M059J (cell line): ENCODE results near the gene ANO3. TPM values are rescaled to one million over a fixed set of nuclear protein-coding genes. Genes with fewer than 3 reads are reported as not detected.
"Not testable (repeated sequence)": the region's sequence is repeated elsewhere in the genome, so short reads cannot be mapped to it uniquely, and the experiment has no call there.

Experiments used
- DNase-seq: peaks from one replicate; pipeline ENCODE4 v3.0.0-alpha.2; 2012; ENCODE audit warnings: low read depth
- total RNA-seq: library from RNA; depleted of rRNA; stranded (reverse); fragments of >200 nt; shearing (Covaris generic); gene quantifications from 2 replicates; pipeline ENCODE4 v1.2.3, GENCODE V29; 2014

The ANO3 gene
- total RNA-seq, 1 experiment from 2014 or later = 0.30 TPM

DNA sequence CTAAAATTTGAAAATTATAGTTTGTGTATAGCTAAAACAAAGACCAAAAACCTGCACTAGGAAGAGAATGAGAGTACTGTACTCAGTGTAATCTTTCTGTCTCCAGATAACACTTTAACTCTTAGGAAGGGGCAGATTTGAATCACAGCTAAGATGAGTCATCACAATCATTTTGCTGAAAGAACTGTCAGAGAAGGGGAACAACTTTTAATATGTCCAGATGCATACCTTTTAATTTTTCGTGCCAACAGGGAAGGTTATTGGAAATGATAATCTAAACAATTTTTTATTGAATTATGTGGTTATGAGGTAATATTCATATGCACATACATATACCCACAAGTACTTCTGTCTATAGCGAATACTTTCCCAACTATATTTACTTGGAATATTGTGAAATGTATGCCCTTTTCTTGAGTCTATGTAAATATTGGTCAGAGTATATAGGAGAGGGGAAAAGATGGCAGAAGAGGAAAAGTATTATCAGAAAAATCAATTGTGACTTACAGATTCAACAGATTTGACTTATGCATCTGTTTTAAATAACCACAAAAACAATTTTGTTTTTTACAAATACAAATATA lies 291.2 kb downstream of the ANO3 start:
- peak; percentile 25 for DNase-seq

DNA sequence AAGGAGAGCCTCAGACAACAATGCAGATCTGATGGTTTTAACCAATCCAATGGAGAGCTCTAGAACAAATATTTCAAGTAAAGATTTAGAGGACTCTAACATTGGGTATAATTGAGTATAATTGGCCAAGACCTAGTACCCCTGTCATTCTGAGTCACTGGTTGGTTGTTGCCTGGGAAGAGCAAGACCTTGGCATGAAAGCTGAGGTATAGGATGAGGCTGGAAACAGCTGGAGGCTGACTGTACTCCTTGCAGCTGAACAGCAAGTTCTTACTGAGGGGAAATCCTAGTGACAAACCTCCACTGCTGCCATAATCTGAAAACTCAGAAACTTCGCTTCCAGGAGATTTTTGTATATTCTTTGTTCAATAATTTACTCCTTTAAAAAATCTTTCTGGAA lies 294.4 kb downstream of the ANO3 start:
- no peak for DNase-seq

DNA sequence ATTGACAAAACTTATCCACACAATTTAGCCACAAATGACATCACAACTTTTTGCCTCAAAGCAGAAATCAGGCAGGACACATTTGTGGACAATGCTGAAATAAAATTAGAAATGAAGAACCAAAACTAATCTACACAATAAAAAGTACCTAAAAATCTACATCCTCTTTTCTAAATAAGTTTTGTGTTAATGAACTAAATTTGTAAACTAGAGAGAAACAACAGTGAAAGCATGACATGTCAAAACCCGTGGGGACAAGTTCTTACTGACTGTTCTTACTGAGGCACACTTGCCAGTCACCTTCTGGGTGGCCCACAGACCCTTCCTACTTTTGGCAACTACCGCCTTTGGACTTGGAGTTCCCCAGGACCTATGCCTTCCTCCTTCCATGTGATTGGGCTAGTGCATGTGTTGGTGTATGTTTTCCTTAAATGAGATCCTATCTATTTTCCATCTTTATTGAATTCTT lies 300.8 kb downstream of the ANO3 start:
- no peak for DNase-seq

DNA sequence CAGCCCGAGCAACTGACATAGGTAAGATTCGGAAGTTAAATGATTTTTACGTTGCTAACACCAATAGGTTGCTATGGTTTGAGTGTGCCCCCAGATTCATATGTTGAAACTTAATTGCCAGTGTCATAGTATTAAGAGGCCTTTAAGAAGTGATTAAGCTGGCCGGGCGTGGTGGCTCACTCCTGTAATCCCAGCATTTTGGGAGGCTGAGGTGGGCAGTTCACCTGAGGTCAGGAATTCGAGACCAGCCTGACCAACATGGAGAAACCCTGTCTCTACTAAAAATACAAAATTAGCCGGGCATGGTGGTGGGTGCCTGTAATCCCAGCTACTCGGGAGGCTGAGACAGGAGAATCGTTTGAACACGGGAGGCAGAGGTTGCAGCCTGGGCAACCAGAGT lies 311.4 kb downstream of the ANO3 start:
- DNase-seq = not testable (repeated sequence)

DNA sequence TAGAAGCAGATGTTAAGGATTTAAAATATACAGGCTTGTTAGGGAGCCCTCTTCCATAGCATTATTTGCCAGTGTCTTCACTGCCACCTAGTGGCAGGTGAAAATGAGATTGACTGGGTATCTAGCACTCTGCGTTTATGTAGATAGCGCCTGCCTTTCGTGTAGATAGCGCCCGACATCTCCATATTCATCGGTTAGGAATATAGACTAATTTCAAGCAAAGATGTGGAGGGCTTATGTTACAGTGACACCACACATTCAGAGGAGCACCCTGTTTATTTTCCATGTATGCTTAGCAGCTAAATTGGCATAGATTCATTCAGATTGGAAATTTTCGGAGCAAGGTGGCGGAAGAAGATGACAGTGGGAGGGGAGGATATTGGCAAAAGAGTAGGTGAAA lies 318.0 kb downstream of the ANO3 start:
- peak; percentile 68 for DNase-seq

DNA sequence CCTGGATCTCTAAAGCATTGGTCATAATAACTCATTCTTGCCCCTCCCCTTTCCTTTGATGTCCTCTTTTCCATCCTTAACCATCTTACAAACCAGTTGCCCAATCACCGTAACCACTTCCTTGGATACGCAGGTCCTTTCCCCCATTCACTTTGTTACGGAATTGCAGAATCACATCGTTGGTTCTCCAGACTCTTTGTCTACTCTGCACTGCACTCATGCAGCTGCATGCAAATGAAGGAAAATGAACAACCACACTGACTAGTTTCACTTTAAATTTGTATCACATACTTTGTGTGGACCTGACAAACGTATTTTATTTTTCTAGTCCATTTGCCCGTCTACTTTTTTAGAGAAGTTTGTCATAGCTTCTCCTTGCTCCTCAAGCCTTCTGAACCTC lies 320.0 kb downstream of the ANO3 start:
- no peak for DNase-seq

DNA sequence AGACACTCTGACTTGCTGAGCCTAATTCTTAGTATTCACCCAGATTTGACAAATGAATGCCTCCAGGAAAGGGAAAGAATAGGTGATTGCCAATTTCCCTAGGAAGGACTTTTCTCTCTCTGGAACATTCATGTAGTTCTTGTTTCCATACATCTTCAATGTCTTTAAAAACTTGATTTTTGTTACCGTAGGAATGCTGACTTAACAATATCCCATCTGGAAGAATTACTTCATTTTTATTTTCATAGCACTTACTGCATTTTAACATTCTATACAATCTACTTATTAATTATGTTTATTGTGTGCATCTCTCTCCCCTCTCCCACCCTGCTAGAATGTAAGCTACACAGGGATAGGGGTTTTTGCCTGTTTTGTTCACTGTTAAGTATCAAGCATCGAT lies 323.4 kb downstream of the ANO3 start:
- DNase-seq = no peak

DNA sequence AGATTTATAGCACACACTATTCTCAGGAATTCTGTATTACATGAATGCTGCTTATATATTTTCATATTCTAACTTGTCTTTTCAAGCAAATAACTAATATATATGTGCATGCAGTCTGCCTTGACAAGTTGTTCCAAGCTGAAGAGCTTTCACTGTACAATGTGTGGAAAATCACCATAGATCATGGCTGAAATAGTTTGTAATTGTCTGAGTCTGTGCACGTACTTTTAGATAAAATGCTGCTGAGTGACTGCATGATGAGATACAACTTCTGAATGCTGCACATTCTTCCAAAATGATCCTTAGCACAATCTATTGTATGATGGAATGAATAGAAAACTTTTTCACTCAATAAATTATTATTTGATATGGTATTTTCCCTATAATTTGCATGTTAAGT lies 331.0 kb downstream of the ANO3 start:
- no peak for DNase-seq

DNA sequence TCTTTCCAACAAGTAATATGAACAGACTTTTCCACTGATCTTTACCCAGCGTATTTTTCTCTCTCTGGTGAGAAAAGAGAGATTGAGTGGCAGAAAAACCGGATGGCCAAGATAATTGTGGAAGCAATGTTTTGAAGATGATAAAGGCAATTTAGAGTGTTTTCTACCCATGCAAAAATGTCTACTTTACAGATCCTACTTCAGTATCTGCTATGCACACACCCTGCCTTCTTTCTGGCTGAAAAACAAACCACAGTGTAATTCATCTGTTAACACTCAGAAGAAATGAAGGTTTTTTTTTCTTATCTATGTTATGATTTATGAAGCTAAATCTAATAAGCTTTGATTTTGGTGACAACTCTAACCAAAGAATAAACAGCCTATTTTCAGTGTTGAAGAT lies 333.1 kb downstream of the ANO3 start:
- no peak for DNase-seq

DNA sequence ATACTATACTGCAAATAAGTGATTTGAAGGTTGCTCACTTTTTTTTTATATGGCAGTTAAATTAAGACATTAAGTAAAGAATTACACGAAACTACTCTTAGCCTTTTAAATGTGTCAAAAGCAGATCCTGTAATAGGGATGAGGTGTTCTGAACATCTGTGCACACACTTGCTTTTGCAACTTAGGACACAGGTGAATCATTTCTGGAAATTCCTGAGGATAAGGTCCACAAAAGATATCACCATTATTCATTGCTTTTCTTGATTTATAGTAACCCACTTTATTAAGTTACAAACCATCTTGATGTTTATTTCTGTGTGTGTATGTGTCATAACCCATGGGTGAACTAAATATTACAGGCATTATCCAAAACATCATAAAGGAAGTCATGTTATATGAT lies 334.0 kb downstream of the ANO3 start:
- no peak for DNase-seq

DNA sequence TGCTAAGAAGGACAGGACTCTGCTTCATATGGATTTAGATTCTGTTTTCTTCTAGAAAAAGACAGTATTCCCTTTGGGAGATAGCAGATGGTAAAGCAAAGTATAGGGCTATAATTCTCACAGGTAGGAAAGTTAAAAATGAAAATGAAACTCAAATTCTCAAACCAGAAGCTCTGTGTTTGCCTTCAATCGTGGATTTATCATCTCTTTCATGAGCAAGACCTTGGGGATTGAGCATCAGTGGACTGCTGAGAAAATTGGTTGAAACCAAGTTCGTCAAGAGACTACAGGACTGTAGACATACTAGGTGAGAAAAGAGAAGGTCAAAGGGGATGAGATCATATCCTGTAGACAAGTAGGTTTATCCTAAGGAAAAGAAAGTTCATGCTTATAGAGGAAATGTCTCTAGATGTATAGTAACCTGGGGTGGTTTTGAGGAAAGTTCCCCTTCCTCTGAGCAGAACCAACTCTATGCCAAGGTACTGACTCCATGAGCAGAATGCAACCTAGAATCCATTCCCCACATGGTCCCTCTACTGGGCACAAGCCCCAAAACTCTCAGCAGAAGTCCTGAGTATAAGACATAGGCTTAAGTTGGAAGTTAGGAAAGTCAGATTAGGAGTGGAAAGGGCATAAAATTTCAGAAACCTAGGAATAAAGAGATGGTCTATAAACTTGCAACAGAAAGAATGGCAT lies 343.5 kb downstream of the ANO3 start:
- DNase-seq = no peak

DNA sequence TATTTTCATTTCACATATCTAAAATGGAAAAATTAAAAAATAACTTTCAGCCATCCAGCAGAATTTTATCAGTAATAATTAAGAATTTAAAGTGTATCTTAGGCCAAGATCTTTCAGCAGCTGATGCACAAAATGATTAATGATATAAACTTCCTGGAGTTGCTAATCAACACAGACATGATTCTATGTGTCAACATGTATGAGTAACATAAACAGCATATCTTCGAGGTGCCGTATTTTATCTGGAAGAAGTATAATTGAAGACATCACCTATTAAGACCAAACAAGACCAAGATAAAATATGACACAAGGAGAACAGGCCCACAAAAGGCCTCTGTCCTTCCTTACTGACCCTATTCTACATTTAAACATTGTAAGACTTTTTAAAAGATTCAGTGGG lies 344.7 kb downstream of the ANO3 start:
- no peak for DNase-seq

DNA sequence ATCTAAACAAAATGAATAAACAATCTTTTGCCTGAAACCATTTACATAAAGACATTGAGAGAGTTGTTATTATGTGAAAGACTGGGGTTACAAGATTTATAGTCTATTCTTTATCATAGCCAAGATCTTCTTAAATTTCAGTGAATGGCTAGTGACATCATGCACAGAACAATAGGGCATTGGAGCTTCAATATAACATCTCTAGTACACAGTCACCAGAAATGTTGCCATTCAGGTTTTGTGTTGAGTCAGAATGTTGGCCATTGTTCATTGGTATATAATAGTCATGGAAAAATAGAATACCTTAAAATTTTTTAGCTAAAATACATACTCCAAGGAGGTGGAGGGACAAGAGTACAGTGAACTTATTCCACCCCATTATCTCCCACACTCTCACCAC lies 345.6 kb downstream of the ANO3 start:
- DNase-seq = no peak

DNA sequence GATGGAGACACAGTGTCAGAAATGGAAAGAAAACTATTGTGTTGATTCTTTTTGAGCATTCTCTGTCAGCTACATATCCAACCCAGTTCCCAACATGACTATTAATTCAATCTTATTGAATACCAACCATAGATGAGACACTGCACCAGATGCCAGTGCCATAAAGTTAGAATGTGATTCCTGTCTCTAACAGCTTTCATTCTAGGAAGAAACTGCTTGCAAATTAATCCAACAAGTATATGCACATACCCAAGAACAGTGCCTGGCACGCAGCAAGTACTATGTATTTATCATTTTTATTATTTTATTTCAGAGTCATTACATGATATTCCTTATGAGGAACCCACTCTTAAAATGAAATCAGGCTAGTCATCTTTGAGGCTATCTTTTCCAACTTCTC lies 355.4 kb downstream of the ANO3 start:
- DNase-seq = no peak

DNA sequence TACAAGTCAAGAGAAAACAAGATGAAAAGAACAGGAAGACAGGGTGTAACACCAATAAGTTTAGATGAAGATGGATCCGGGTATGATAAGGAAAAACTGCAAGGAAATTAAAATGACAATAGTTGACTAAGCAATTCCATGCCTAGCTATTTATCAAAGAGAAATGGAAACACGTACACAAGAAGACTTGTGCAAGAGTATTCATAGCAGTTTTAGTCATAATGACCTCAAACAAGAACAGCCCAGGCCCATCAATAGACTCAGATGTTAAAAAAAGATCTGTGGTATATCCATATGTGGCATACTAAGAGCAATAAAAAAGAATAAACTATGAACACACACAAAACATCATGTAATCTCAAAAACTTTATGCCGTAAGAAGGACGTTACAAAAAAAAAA lies 356.8 kb downstream of the ANO3 start:
- no peak for DNase-seq

DNA sequence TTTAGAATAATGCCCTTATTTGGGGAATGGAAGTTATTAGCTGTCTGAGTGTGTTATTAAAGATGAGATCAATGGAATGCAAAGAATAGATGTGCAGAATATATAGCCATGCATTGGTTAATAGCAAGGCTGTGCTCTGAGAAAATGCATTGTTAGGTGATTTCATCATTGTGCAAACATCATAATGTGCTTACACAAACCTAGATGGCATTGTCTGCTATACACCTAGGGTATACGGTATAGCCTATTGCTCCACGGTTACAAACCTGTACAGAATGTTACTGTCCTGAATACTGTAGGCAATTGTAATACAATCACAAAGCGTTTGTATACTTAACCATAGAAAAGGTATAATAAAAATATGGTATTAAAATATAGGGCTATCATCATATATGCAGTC lies 364.4 kb downstream of the ANO3 start:
- DNase-seq = no peak

DNA sequence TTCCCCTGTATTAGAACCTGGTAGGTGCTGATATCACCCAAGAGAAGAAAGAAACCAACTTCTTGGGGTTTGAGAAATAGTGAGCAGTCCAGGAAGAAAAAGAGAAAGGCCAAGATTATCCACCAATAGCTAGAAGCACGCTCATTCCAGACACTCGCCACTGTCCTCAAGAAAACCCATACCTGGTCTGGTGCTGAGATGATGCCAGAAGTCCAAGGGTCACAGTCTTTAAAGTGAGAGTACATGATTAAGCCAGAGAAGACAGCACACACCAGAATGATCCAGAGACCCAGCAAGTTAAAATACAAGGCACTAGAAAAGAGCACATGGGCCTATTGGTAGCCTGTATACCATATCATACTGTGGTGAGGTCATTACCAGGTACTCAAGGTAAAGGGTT lies 366.3 kb downstream of the ANO3 start:
- no peak for DNase-seq

DNA sequence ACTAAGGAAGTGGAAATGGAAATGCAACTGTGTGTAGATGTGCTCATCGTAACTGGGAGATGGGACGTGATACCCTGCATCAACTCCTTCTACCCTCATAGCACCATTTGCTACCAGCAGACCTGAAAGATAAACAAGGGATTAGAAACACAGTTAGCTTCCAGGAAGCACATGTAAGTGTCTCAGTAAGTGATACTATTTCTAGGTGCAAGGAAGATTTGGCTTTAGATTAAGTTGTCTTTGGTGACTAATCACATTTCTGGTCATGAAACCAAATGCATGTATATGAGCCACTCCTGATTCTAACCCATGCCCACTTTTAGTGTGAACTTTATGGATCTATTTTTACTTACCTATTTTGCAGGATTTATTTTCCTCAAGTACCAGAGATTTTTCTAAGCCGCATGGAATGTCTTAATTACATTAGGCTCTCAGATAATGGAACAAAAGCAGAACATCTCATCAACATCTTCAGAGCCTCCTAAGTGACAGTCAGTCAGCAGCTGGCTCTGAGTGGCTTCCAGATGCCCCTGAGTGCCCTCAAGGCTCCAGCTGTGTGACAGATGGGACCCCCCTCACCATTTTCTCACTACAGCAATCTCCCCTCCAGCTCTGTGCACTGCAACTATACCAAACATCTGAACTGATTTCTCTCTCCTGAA lies 368.8 kb downstream of the ANO3 start:
- DNase-seq = no peak

DNA sequence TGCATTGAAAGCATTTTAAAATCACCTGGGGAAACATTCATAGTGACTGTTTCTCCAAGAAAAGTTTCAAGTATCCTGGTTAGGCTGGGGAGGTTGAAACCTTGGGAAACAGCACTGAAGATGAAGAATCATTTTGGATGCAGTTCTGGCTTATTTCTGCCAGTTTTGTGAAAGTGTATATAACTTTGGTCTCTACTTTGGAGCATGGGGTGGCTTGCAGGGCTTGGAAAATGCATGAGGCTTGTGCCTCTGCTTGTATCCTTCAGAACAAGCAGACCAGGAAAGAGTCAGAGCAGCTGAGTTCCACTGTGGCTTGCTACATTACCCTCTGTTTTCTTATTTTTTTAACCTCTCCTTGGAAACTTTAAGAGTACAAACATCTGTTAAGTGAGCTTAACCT lies 370.5 kb downstream of the ANO3 start:
- DNase-seq = no peak

DNA sequence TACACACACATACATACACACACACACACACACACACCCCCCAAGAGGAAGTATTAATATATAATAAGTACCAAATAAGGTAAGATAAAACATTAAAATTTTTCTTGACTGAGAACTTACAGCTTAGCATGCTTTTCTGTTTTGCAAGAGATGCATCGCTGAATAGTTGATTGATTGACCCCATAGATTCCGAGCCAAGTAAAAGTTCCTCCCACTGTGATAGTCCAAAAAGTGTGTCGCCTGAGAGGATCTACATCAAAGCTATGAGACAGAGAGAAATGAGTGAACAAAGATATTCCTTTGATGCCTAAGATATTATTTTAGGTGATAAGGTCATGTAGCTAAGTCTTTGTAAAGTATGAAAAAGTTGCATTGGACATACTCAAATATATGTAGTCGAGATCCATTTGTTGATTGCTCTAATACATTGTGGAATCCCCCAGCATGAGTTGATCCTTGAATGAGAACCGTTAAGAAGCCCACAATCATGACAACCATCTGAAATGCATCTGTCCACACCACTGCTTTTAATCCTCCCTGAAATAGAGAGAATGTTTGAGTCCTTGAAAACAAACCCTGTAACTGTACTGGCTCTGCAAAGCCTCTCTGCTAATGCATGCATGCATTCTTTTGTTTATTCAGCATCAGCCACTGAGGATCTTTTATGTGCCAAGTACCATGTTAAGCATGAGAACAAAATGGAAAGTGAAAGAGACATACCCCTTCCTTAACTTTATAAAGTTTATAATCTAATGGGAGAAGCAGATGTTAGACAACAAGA lies 371.7 kb downstream of the ANO3 start:
- DNase-seq = no peak

DNA sequence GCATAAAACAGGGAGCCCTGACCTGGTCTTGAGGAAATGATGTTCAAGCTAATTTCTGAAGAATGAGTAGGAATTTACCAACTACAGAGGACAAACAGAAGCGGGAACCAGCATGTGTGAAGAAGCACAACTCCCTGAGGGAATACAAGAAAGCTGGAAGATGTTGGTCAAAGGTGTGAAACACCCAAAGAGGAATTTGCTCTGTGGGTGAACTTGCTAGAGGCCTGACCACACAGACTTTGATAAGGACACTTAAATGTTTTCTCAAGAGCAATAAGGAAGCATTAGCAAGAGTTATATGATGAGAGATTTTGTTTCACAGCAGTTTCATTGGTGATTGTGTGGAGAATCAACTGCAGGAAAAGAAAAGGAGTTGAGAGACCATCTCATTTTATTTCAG lies 372.3 kb downstream of the ANO3 start:
- DNase-seq = no peak

DNA sequence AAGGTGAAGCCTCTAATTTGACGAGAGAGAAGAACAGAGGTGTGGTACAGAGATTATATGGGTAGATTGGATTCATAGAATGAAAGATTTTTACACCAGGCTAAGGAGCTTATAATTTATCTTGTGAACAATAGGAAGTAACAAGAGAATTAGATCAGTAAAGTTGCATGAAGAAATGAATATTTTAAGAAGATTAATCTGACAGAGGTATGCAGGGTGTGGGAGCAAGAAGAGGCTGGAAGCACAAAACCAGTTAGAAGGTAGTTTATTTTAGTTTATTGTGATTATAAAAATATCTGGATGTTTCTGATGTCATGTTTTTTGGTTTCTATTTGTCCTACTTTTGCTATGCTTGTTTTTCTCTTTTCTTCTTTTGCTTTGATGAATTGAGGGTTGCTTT lies 374.3 kb downstream of the ANO3 start:
- no peak for DNase-seq
